HL-60 (cell line): ENCODE measurements around the gene ESRRG.

ENCODE experiments used
- DNase-seq, 2 experiments: peaks; one replicate each; pipeline ENCODE4 v3.0.0-alpha.2; 2010 to 2020; ENCODE audit warnings: low read depth in 1 of 2, low spot score in 1 of 2
- H3K27ac ChIP-seq: fragments of 250-450 bp; sonication (Bioruptor Pico); replicated peaks from 2 replicates; pipeline ENCODE4 v1.5.1; 2020; ENCODE audit warnings: mild to moderate bottlenecking, moderate library complexity
- H3K27me3 ChIP-seq: fragments of 250-450 bp; sonication (Bioruptor Pico); 2 replicates; pipeline ENCODE4 v1.5.1; 2021; ENCODE audit warnings: mild to moderate bottlenecking, moderate library complexity; ENCODE audit not compliant: insufficient read depth, poor library complexity, severe bottlenecking
- H3K4me3 ChIP-seq: replicated peaks from 2 replicates; pipeline ENCODE4 v1.5.1; 2011; ENCODE audit warnings: mild to moderate bottlenecking, control low read depth, low read length; ENCODE audit not compliant: insufficient read depth
- GABPA ChIP-seq: IDR thresholded peaks from 2 replicates; pipeline ENCODE4 v1.6.1; 2012; ENCODE audit warnings: low read depth
- POLR2AphosphoS5 ChIP-seq: IDR thresholded peaks from 2 replicates; pipeline ENCODE4 v1.6.1; 2012; ENCODE audit warnings: low read depth
- REST ChIP-seq: IDR thresholded peaks from 2 replicates; pipeline ENCODE4 v1.6.1; 2012; ENCODE audit warnings: low read depth; ENCODE audit not compliant: insufficient replicate concordance
- SPI1 ChIP-seq: IDR thresholded peaks from 2 replicates; pipeline ENCODE4 v1.6.1; 2012; ENCODE audit warnings: low read depth, mild to moderate bottlenecking, borderline replicate concordance
- TF ChIP-seq, protein P1 (sequence below): IDR thresholded peaks from one replicate; pipeline ENCODE4 v1.5.1; 2011; ENCODE audit warnings: low read length, control low read depth, inconsistent platforms; ENCODE audit not compliant: insufficient read depth

ESRRG gene

DNA sequence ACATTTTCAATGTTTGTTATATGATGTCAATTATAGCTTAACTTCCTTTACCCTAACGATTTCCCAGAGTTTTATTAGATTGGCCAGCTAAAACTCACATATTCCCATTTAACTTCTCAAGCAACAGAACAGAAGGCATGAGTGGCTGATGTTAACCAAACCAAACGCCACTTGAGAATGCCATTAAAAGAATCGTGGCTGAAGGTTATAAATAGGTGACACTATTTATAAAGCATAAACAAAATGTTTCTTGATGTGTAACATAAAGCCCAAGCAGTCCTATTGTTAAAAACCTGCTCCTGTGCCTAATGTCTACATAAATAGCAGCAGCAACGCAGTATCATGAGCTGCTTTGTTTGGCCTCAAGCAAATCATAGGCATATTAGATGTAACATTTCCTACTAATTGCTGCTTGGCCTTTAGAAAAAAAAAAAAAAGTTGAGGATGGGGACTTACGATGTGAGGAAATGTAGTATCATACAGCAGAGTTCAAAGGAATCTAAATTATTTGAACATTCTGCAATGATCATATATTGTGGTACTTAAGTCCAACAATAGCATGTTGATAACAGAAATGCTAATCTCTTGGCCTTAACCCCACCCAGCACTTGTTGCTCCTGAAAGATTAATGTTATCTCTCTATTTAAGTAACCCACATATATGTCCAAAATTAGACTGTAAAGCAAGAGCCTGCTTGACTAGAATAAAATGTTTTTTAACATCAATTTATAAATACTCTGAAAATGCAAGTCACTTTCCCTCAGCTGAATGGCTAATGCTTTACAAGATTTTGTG lies 106.0 kb downstream of the ESRRG start:
- TF ChIP-seq REST (no peak), POLR2AphosphoS5 (no peak), GABPA (no peak), SPI1 (no peak)
- TF ChIP-seq, protein P1, sequence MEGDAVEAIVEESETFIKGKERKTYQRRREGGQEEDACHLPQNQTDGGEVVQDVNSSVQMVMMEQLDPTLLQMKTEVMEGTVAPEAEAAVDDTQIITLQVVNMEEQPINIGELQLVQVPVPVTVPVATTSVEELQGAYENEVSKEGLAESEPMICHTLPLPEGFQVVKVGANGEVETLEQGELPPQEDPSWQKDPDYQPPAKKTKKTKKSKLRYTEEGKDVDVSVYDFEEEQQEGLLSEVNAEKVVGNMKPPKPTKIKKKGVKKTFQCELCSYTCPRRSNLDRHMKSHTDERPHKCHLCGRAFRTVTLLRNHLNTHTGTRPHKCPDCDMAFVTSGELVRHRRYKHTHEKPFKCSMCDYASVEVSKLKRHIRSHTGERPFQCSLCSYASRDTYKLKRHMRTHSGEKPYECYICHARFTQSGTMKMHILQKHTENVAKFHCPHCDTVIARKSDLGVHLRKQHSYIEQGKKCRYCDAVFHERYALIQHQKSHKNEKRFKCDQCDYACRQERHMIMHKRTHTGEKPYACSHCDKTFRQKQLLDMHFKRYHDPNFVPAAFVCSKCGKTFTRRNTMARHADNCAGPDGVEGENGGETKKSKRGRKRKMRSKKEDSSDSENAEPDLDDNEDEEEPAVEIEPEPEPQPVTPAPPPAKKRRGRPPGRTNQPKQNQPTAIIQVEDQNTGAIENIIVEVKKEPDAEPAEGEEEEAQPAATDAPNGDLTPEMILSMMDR, result no peak
- H3K27me3 ChIP-seq, result no peaks in the 10 kb centered on the region
- H3K4me3 ChIP-seq, result no peak overlapping the region
- H3K27ac ChIP-seq, result no peak overlapping the region
- no peak for DNase-seq

DNA sequence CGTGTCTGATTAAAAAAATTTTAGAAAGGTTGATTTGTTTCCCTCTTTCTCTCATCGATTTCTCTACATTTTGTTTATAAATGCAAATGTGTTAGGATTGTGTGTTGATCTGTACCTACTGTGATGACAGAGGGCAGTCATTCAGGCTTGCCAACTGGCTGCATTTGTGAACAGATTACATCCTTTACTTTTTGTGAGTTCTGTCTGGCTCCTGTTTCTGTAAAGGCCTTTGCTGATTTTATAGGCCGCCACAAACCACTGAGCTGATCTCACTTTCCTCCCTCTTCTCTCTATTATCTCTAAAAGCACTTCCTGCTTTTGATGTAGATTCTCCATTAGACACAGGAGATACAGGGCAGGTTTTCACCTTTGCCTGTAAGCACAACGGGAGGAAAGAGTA lies 106.8 kb downstream of the ESRRG start:
- H3K27ac ChIP-seq, result no peak overlapping the region
- DNase-seq, result no peak
- H3K27me3 ChIP-seq, result no peaks in the 10 kb centered on the region
- H3K4me3 ChIP-seq, result no peak overlapping the region
- TF ChIP-seq SPI1 (no peak), GABPA (no peak), POLR2AphosphoS5 (no peak), REST (no peak)
- TF ChIP-seq, protein P1, result no peak

GRCh38 chr1:216614011-216614934 lies 109.0 kb downstream of the ESRRG start:
- Histone ChIP-seq H3K27me3 (no peaks in the 10 kb centered on the region), H3K27ac (no peak overlapping the region), H3K4me3 (no peak overlapping the region)
- TF ChIP-seq SPI1 (no peak), POLR2AphosphoS5 (no peak), GABPA (no peak), REST (no peak)
- TF ChIP-seq, protein P1, result no peak
- DNase-seq, result no peak
